ENCODE measurements around the gene MSN. TPM values are rescaled to one million over a fixed set of nuclear protein-coding genes. Genes with fewer than 3 reads are reported as not detected.

MSN gene
- total RNA-seq, 1 experiment from 2014 or later = 119 TPM

- TF ChIP-seq JUND (IDR thresholded peaks at IDR 0.05) = no peak
- no peak for TF ChIP-seq RAD21 (IDR thresholded peaks at IDR 0.05; ENCODE audit: low read depth)
- no peak for TF ChIP-seq TCF7L2 (IDR thresholded peaks at IDR 0.05; ENCODE audit: borderline replicate concordance, extremely low read depth, insufficient read depth, insufficient read length)
- TF ChIP-seq CBX3 (IDR thresholded peaks at IDR 0.05; ENCODE audit: low read depth) = no peak
- TF ChIP-seq MAX (IDR thresholded peaks at IDR 0.05) = no peak
- TF ChIP-seq FOSL1 (IDR thresholded peaks at IDR 0.05; ENCODE audit: low read depth) = no peak
- no peak for TF ChIP-seq SRF (IDR thresholded peaks at IDR 0.05; ENCODE audit: low read depth)
- no peak for TF ChIP-seq REST (IDR thresholded peaks at IDR 0.05; ENCODE audit: low read depth)
- no peaks in the 10 kb centered on the region for H3K36me3 ChIP-seq (ENCODE audit: control insufficient read depth in 1 of 2, insufficient read depth in 2 of 2, low read length in 2 of 2)
- H3K9me3 ChIP-seq (ENCODE audit: control insufficient read depth in 1 of 2, insufficient read depth in 1 of 2, low read depth in 1 of 2, low read length in 2 of 2) = no peaks in the 10 kb centered on the region
- no peak overlapping the region for H3K27ac ChIP-seq (ENCODE audit: low read depth, low read length)
- H4K20me1 ChIP-seq (ENCODE audit: insufficient read depth) = no peaks in the 10 kb centered on the region
- ChIA-PET RAD21 (ENCODE audit: low non-redundant PET in 1 of 2, low total read pairs in 2 of 2, uncharacterized antibody in 2 of 2, unreplicated experiment in 2 of 2) (no interaction called here), POLR2A (no interaction called here), CTCF (no interaction called here)
- H3K4me2 ChIP-seq (ENCODE audit: low read length) = no peak overlapping the region
- ATAC-seq (no peak), DNase-seq (ENCODE audit: low read depth, low spot score) (no peak)
- no peaks in the 10 kb centered on the region for H3K79me2 ChIP-seq (ENCODE audit: insufficient read depth, low read length)
- no peaks in the 10 kb centered on the region for H3K27me3 ChIP-seq (ENCODE audit: insufficient read depth, low read length)
- no peak overlapping the region for H3K4me3 ChIP-seq (replicated peaks in 1 of 2; ENCODE audit: low read depth in 1 of 2, low read length in 2 of 2)
- intact Hi-C loops (cut with micrococcal nuclease) = no loop called here
- peaks cover 0 to 9% of the 10 kb centered on the region in 2 experiments; a peak in 1 of 4 replicates for H3K4me1 ChIP-seq (ENCODE audit: control insufficient read depth in 1 of 2, insufficient read depth in 2 of 2, low read length in 2 of 2)
- H2AFZ ChIP-seq (ENCODE audit: low read depth, low read length, poor library complexity, severe bottlenecking) = no peak overlapping the region
- BruUV-seq (replicated peaks) = no TSS peak
- H3K9ac ChIP-seq (ENCODE audit: low read length) = no peak overlapping the region
- H3K9me2 ChIP-seq (ENCODE audit: insufficient read depth) = no peaks in the 10 kb centered on the region
Observed at GRCh38 chrX:65635378-65635777, 32.1 kb upstream of the MSN start.
